Right forelimb (tissue), 1 donor: ENCODE data around the gene DOCK9.
"Not testable (repeated sequence)": the region's sequence is repeated elsewhere in the genome, so short reads cannot be mapped to it uniquely, and the experiment has no call there.

Experiments
- DNase-seq: peaks from one replicate; pipeline ENCODE4 v3.0.0-alpha.2; 2018

DOCK9 gene

GRCh38 chr13:98765996-98766519 is 211.8 kb downstream of the DOCK9 start:
- no peak for DNase-seq

- no peak for DNase-seq
Measured at GRCh38 chr13:98761986-98762616, 215.8 kb downstream of the DOCK9 start.

DNA sequence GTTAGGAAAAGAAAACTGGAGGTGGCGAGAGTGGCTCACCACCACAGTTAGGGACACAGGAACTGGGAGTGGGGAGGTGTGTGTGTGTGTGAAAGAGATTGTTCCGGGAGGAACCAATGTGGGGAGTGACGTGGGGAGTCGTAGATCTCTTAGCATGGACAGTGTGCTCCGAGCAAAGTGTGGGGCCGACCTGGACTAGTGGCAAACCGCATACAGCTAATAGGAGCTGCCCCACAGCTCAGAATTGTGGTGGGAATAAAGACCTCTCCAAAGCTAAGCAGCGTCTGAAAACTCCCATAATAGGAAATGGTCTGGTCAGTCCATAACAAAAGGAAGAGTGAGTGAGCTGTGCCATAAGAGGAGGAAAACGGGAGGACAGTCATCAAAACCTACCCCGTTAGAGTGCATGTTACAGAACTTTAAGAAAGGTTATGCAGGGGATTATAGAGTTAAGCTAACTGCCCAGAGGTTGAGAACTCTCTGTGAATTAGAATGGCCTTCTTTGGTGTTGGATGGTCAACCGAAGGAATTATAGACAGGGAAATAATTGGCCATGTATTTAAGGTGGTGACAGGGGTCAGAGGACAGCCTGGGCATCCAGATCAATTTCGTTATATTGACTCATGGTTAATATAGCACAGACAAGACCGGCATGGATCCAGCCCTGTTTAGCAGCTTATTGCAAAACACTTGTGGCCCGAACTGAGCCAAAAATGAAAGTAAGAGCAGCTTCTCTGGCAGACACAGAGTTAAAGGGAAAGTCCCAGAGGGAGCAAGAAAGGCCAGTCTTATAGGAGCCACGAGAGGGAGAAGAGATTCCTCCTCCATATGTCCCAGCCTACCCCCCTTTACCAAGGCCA is 216.5 kb downstream of the DOCK9 start:
- DNase-seq = no peak

GRCh38 chr13:98755729-98756128 is 222.1 kb downstream of the DOCK9 start:
- DNase-seq = no peak

DNA sequence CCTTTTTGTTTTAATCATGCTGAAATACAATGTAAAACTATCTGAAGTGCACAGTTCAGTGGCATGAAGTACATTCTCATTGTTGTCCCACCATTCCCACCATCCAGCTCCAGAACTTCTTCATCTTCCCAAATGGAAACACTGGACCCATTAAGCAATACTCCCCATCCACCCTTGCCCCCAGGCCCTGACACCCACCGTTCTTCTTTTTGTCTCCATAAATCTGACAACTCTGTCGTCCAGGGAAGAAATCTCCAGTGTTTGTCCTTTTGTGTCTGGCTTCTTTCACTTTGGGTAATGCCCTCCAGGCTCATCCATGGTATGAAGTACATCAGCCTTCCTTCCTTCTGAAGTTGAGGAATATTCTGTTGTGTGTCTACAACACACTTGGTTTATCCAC is 222.7 kb downstream of the DOCK9 start:
- DNase-seq = no peak

DNA sequence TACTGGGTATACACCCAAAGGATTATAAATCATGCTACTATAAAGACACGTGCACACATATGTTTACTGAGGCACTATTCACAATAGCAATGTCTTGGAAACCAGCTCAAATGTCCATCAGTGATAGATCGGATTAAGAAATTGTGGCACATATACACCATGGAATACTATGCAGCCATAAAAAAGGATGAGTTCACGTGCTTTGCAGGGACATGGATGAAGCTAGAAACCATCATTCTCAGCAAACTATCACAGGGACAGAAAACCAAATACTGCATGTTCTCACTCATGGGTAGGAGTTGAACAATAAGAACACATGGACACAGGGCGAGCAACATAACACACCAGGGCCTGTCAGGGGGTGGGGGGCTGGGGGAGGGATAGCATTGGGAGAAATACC is 223.4 kb downstream of the DOCK9 start:
- not testable (repeated sequence) for DNase-seq

DNA sequence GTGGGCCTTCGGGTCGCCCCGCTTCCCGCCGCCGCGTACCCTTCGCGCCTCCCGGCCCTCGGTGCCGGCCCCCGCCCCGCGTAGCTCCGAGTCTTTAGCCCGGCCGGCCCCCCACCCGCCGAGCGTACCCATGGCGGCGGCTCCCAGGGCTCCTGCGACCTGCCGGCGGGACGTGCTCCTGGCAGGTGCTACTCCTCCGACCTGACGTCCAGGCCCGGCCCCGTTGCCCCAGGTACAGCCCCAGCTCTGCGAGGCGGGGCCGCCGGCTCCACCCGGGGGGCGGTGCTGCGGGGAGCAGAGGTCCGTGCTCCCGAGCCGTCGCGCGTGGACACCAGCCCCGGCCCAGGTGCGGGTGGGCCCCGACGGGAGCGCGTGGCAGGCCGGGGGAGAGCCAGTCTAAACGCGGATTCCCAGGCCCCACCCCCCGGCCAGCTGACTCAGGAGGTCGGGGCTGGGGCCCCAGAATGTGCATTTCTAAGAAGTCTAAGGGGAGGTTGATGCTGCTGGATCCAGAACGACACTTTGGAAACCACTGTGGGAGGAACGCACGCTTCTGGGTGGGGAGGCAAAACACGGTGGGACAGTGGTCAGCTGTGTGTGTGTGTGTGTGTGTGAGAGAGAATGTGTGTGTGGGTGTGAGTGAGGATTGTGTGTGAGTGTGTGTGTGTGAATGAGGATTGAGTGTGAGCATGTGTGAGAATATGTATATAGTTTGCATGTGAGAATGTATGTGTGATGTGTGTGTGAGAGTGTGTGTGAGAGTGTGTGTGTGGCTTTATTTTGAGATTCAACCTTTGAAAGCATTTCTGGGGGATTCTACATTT is 225.2 kb downstream of the DOCK9 start, which contains the start of gene SLC15A1:
Gene SLC15A1 (minus strand): TSS at position 206 of the 824 bp plus-strand sequence. CDS start 74 bp downstream, at position 132.
- DNase-seq = no peak

DNA sequence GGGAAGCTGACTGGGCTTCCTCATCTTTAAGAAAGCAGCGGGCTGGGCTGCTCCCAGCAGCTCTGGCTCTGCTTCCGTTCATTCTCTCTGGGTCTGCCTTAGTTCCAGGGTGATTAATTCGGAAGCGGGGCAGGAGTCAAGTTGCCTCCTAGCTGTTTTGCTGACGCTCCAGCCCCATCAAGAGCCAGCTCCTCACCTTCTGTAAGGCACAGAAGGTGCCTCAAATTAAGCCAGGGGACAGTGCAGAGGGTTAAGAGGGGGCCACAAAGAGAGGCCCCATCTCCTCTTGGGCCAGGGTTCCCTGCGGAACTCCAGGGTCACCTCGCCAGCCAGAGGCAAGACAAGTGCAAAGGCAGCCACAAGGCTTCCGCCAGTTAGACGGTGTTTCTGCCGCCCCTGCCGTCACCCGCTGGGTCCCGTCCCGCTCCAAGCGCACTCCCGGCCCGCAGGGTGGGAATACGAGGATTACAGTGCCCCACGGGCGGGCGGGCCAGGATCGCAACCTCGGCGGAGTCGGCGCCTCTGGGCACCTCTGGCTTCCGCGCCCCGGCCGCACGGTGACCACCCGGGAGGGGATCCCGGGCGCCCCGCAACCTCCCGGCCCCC is 225.9 kb downstream of the DOCK9 start:
- no peak for DNase-seq

DNA sequence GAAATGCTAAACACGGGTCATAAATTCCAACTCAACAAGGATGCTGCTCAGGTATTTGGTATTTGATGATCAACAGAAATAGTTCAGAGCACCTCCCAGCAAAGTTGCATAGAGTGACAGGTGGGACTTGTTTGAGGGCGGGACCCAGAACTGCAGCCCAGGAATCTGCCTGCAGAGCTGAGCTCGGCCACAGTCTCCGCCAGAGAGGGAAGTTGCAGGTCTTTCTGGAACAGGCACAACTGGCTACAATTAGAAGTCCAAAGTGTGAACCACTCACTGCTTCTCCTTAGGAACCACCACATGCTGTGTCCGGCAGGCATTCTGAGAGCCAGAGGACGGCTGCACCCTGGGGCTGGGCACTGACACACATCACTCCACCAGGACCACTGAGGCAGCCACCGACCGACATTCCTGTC is 226.5 kb downstream of the DOCK9 start:
- DNase-seq = no peak

- DNase-seq = no peak
Measured at GRCh38 chr13:98749501-98749900, 228.4 kb downstream of the DOCK9 start.

- no peak for DNase-seq
Measured at GRCh38 chr13:98746968-98747367, 230.9 kb downstream of the DOCK9 start.
